H1 (cell line): ENCODE data around the gene SGCD. TPM values are rescaled to one million over a fixed set of nuclear protein-coding genes. Genes with fewer than 3 reads are reported as not detected.

Source experiments
- CTCF ChIA-PET: fragments of 300-600 bp; sonication (Branson Sonifier 250); formaldehyde crosslinking; loops from one replicate; lab custom pipeline; 2021; ENCODE audit not compliant: partially characterized antibody; lab: Charles Lee
- POLR2A ChIA-PET: fragments of 300-600 bp; sonication (Branson Sonifier 250); formaldehyde crosslinking; loops from one replicate; lab custom pipeline; 2021; ENCODE audit warnings: inconsistent platforms; ENCODE audit not compliant: partially characterized antibody; lab: Charles Lee
- DNase-seq, 2 experiments: peaks; one replicate each; pipeline versions ENCODE4 v3.0.0 to v3.0.0-alpha.2; 2010 to 2022; ENCODE audit warnings: low spot score in 2 of 2, low read depth in 1 of 2, mixed read lengths in 1 of 2
- FAIRE-seq: peaks from 2 replicates; lab custom pipeline; 2011; peaks lifted over from hg19 to GRCh38; lab: Jason Lieb, UNC
- H2AFZ ChIP-seq: 2 replicates; pipeline ENCODE4 v1.8.1; 2012; ENCODE audit warnings: low read length, inconsistent platforms
- H2AK5ac ChIP-seq: 2 replicates; pipeline ENCODE4 v1.6.1; 2013; ENCODE audit warnings: low read depth, low read length
- H2BK120ac ChIP-seq: replicated peaks from 2 replicates; pipeline ENCODE3; 2013; ENCODE audit warnings: low read depth, low read length, inconsistent platforms
- H2BK12ac ChIP-seq: 2 replicates; pipeline ENCODE4 v1.6.1; 2013; ENCODE audit warnings: low read depth, low read length
- H2BK15ac ChIP-seq: 2 replicates; pipeline ENCODE4 v1.6.1; 2013; ENCODE audit warnings: low read length
- H2BK20ac ChIP-seq: 2 replicates; pipeline ENCODE4 v1.6.1; 2013; ENCODE audit warnings: low read length
- H2BK5ac ChIP-seq: 2 replicates; pipeline ENCODE4 v1.6.1; 2013; ENCODE audit warnings: low read depth, low read length
- H3K14ac ChIP-seq: 2 replicates; pipeline ENCODE4 v1.6.1; 2013; ENCODE audit warnings: inconsistent platforms; ENCODE audit not compliant: insufficient read length
- H3K18ac ChIP-seq: 2 replicates; pipeline ENCODE4 v1.6.1; 2013; ENCODE audit warnings: low read length; ENCODE audit errors: extremely low read depth
- H3K23ac ChIP-seq: 2 replicates; pipeline ENCODE4 v1.6.1; 2013; ENCODE audit warnings: inconsistent platforms; ENCODE audit not compliant: insufficient read length
- H3K23me2 ChIP-seq: 2 replicates; pipeline ENCODE4 v1.6.1; 2013; ENCODE audit warnings: low read depth, low read length
- H3K27ac ChIP-seq: 2 replicates; pipeline ENCODE4 v1.6.1; 2011; ENCODE audit warnings: low read depth, low read length, inconsistent platforms
- H3K27me3 ChIP-seq, 4 experiments: replicated peaks in 1 of 4; 1 replicate in 1 of 4; 2 replicates in 3 of 4; pipeline versions ENCODE4 v1.6.1 to v1.8.1; 2011 to 2013; ENCODE audit warnings: low read length in 3 of 4, mild to moderate bottlenecking in 3 of 4, inconsistent platforms in 2 of 4, mixed read lengths in 2 of 4, moderate library complexity in 1 of 4; ENCODE audit not compliant: control insufficient read depth in 3 of 4, insufficient read depth in 3 of 4; ENCODE audit errors: extremely low read depth in 1 of 4
- H3K36me3 ChIP-seq, 4 experiments: 2 replicates each; pipeline versions ENCODE4 v1.6.1 to v1.8.1; 2011 to 2013; ENCODE audit warnings: mild to moderate bottlenecking in 4 of 4, low read length in 3 of 4, moderate library complexity in 2 of 4, control low read depth in 1 of 4, inconsistent platforms in 1 of 4; ENCODE audit not compliant: insufficient read depth in 4 of 4, control insufficient read depth in 2 of 4
- H3K4ac ChIP-seq: replicated peaks from 2 replicates; pipeline ENCODE3; 2013; ENCODE audit warnings: low read length, low read depth, mixed read lengths, inconsistent platforms; ENCODE audit not compliant: insufficient read length
- H3K4me1 ChIP-seq, 4 experiments: replicated peaks in 1 of 4; 1 replicate in 1 of 4; 2 replicates in 3 of 4; pipeline versions ENCODE4 v1.6.1 to v1.8.1; 2011 to 2013; ENCODE audit warnings: low read length in 3 of 4, inconsistent platforms in 2 of 4, mixed read lengths in 1 of 4; ENCODE audit not compliant: insufficient read depth in 4 of 4, control insufficient read depth in 3 of 4
- H3K4me2 ChIP-seq, 2 experiments: 2 replicates each; pipeline versions ENCODE4 v1.6.1 to v1.8.1; 2011 to 2013; ENCODE audit warnings: low read depth in 2 of 2, low read length in 2 of 2, control low read depth in 1 of 2, inconsistent platforms in 1 of 2, mild to moderate bottlenecking in 1 of 2; ENCODE audit not compliant: insufficient read depth in 1 of 2
- H3K4me3 ChIP-seq, 4 experiments: fragments of 200-600, 300-600 bp in 1 of 4; sonication (generic), shearing (Covaris generic), sonication (Bioruptor Twin) in 1 of 4; 2 replicates each; pipeline versions ENCODE4 v1.5.1 to v1.8.1; 2011 to 2016; ENCODE audit warnings: low read length in 4 of 4, low read depth in 3 of 4, control low read depth in 2 of 4, inconsistent platforms in 2 of 4, mild to moderate bottlenecking in 2 of 4, mixed read lengths in 1 of 4, moderate library complexity in 1 of 4; ENCODE audit not compliant: insufficient read depth in 2 of 4; ENCODE audit errors: extremely low read depth in 1 of 4
- H3K56ac ChIP-seq: replicated peaks from 2 replicates; pipeline ENCODE3; 2013; ENCODE audit warnings: low read depth, mild to moderate bottlenecking, mixed read lengths, low read length, inconsistent platforms; ENCODE audit not compliant: insufficient read length
- H3K79me1 ChIP-seq: 2 replicates; pipeline ENCODE4 v1.6.1; 2013; ENCODE audit warnings: low read depth, low read length, control low read depth
- H3K79me2 ChIP-seq, 2 experiments: 2 replicates each; pipeline versions ENCODE4 v1.6.1 to v1.8.1; 2012 to 2013; ENCODE audit warnings: low read length in 2 of 2, mild to moderate bottlenecking in 2 of 2, inconsistent platforms in 1 of 2; ENCODE audit not compliant: insufficient read depth in 2 of 2, control insufficient read depth in 1 of 2
- H3K9ac ChIP-seq, 4 experiments: replicated peaks in 1 of 4; 1 replicate in 1 of 4; 2 replicates in 3 of 4; pipeline versions ENCODE4 v1.6.1 to v1.8.1; 2011 to 2013; ENCODE audit warnings: low read depth in 3 of 4, low read length in 3 of 4, control low read depth in 2 of 4, mild to moderate bottlenecking in 2 of 4, moderate library complexity in 2 of 4, inconsistent platforms in 1 of 4; ENCODE audit errors: extremely low read depth in 1 of 4
- H3K9me3 ChIP-seq, 2 experiments: 2 replicates each; pipeline versions ENCODE4 v1.6.1 to v1.8.1; 2012 to 2013; ENCODE audit warnings: mild to moderate bottlenecking in 2 of 2, moderate library complexity in 2 of 2, control low read depth in 1 of 2, inconsistent platforms in 1 of 2, low read depth in 1 of 2, low read length in 1 of 2, mixed read lengths in 1 of 2; ENCODE audit not compliant: insufficient read depth in 2 of 2
- H4K20me1 ChIP-seq, 2 experiments: replicated peaks in 1 of 2; 2 replicates each; pipeline versions ENCODE3 to v1.8.1; 2011 to 2013; ENCODE audit warnings: inconsistent platforms in 2 of 2, low read length in 2 of 2, mild to moderate bottlenecking in 1 of 2; ENCODE audit not compliant: insufficient read depth in 2 of 2, control insufficient read depth in 1 of 2
- H4K5ac ChIP-seq: 2 replicates; pipeline ENCODE4 v1.6.1; 2013; ENCODE audit warnings: low read length, low read depth, mixed read lengths, inconsistent platforms; ENCODE audit not compliant: insufficient read length
- H4K8ac ChIP-seq: 2 replicates; pipeline ENCODE4 v1.8.0; 2013; ENCODE audit warnings: mild to moderate bottlenecking, moderate library complexity, low read length, inconsistent platforms; ENCODE audit not compliant: insufficient read depth; ENCODE audit errors: extremely low read depth
- H4K91ac ChIP-seq: replicated peaks from 2 replicates; pipeline ENCODE3; 2013; ENCODE audit warnings: low read length, mixed read lengths, inconsistent platforms; ENCODE audit not compliant: insufficient read length
- BACH1 ChIP-seq: IDR thresholded peaks from 2 replicates; pipeline ENCODE4 v1.6.1; 2012; ENCODE audit warnings: low read length, improper control_type of control experiment
- BRCA1 ChIP-seq: IDR thresholded peaks from 2 replicates; pipeline ENCODE4 v1.6.1; 2012; ENCODE audit warnings: low read depth, low read length, improper control_type of control experiment
- CBX8 ChIP-seq: fragments of 300-800, 300-1000 bp; sonication (generic); IDR thresholded peaks from 2 replicates; pipeline ENCODE4 v1.7.1; 2016; ENCODE audit warnings: low read depth, low read length, borderline replicate concordance
- CREB1 ChIP-seq: IDR thresholded peaks from 2 replicates; pipeline ENCODE4 v1.6.1; 2012; ENCODE audit warnings: inconsistent platforms
- E2F6 ChIP-seq: IDR thresholded peaks from 2 replicates; pipeline ENCODE4 v1.6.1; 2012; ENCODE audit warnings: inconsistent platforms
- HDAC2 ChIP-seq, 2 experiments: fragments of 300-600 bp in 1 of 2; sonication (generic) in 1 of 2; IDR thresholded peaks; 2 replicates each; pipeline ENCODE4 v1.6.1; 2011 to 2012; ENCODE audit warnings: low read depth in 2 of 2, low read length in 2 of 2, mild to moderate bottlenecking in 2 of 2, moderate library complexity in 2 of 2, borderline replicate concordance in 1 of 2, inconsistent platforms in 1 of 2
- KDM1A ChIP-seq: fragments of 200-600, 300-600 bp; sonication (generic); IDR thresholded peaks from 2 replicates; pipeline ENCODE4 v1.7.1; 2016; ENCODE audit warnings: mild to moderate bottlenecking, low read length, borderline replicate concordance
- MAX ChIP-seq: IDR thresholded peaks from 2 replicates; pipeline ENCODE4 v1.6.1; 2012; ENCODE audit warnings: inconsistent platforms
- NRF1 ChIP-seq: IDR thresholded peaks from 2 replicates; pipeline ENCODE4 v1.6.1; 2011; ENCODE audit warnings: mild to moderate bottlenecking, low read depth, low read length, improper control_type of control experiment
- PHF8 ChIP-seq: fragments of 200-600 bp; sonication (generic); conservative IDR thresholded peaks from 2 replicates; pipeline ENCODE4 v1.7.1; 2012; ENCODE audit warnings: low read depth, mild to moderate bottlenecking, inconsistent platforms, low read length, moderate library complexity
- RAD21 ChIP-seq, 2 experiments: IDR thresholded peaks in 1 of 2; conservative IDR thresholded peaks in 1 of 2; 2 replicates each; pipeline ENCODE4 v1.6.1; 2011; ENCODE audit warnings: low read depth in 2 of 2, low read length in 2 of 2, improper control_type of control experiment in 1 of 2, inconsistent platforms in 1 of 2, mild to moderate bottlenecking in 1 of 2, moderate library complexity in 1 of 2
- SRF ChIP-seq: IDR thresholded peaks from 2 replicates; pipeline ENCODE4 v1.6.1; 2011; ENCODE audit warnings: mild to moderate bottlenecking, low read depth, low read length, moderate library complexity
- TAF1 ChIP-seq: IDR thresholded peaks from 2 replicates; pipeline ENCODE4 v1.6.1; 2011; ENCODE audit warnings: mild to moderate bottlenecking, low read depth, low read length
- TAF7 ChIP-seq: optimal IDR thresholded peaks from 2 replicates; pipeline ENCODE3; 2011; ENCODE audit warnings: low read depth, mild to moderate bottlenecking, inconsistent platforms, low read length, moderate library complexity, borderline replicate concordance
- WGBS, 2 experiments: shearing (Covaris generic) in 1 of 2; methylation state at CpG; one replicate each; pipeline versions ENCODE4 v1.1.6 to v1.1.7; 2013 to 2015; ENCODE audit warnings: low lambda C conversion rate in 2 of 2, mixed read lengths in 2 of 2, inconsistent platforms in 1 of 2, low coverage in 1 of 2, missing lambda C conversion rate in 1 of 2; ENCODE audit not compliant: insufficient replicate concordance in 2 of 2, insufficient coverage in 1 of 2, insufficient read length in 1 of 2; ENCODE audit errors: extremely low coverage in 1 of 2, missing lambda C conversion rate in 1 of 2; 5-methylcytosine and 5-hydroxymethylcytosine counted together
- polyA plus RNA-seq, 7 experiments: library from polyadenylated mRNA; depleted of rRNA in 3 of 7; stranded (reverse) in 5 of 7; unstranded in 2 of 7; fragments of >200 nt in 5 of 7; fragments of 200-250 nt in 2 of 7; gene quantifications; 1 replicate in 5 of 7; 2 replicates in 1 of 7; 4 replicates in 1 of 7; pipeline versions ENCODE4 v1.2.1 to v1.2.3, GENCODE V29; 2011 to 2013; ENCODE audit warnings: missing spikeins in 2 of 7, mixed read lengths in 2 of 7
- total RNA-seq: library from RNA; stranded (reverse); fragmentation: NEBNext Ultra II Directional; extraction: Animal tissue kit (Norgen Biotek cat#: 25700); gene quantifications from 2 replicates; pipeline ENCODE4 v1.2.1, GENCODE V29; 2021

Gene SGCD
- total and polyA plus RNA-seq, 2 of the 8 experiments (the other 6 are each of a cell fraction or from before 2014, with no cell fraction given), result 0.04 to 0.08 TPM

- H3K27me3 ChIP-seq, result no peaks in the 10 kb centered on the region
- WGBS, 2 experiments, result 90% methylated on average over 4 of the region's 4 CpGs; no CpG with 5 or more reads in 1 of the 2 experiments
- H3K79me1 ChIP-seq, result no peaks in the 10 kb centered on the region
- H3K4ac ChIP-seq, result no peak overlapping the region
- H3K23me2 ChIP-seq, result no peaks in the 10 kb centered on the region
- no peak overlapping the region for H3K14ac ChIP-seq
- CTCF ChIA-PET, result interaction anchor here (0.7 kb wide), 1 partner anchor 32 kb away, joined by 3 read pairs; no protein-coding TSS in a partner anchor
- no peak overlapping the region for H2BK5ac ChIP-seq
- H2BK120ac ChIP-seq, result no peak overlapping the region
- no peak overlapping the region for H2BK12ac ChIP-seq
- no peak overlapping the region for H3K9ac ChIP-seq
- H3K27ac ChIP-seq, result no peak overlapping the region
- no peaks in the 10 kb centered on the region for H3K36me3 ChIP-seq
- H2BK20ac ChIP-seq, result no peak overlapping the region
- no peak overlapping the region for H3K56ac ChIP-seq
- H3K4me3 ChIP-seq, result no peak overlapping the region
- no peak overlapping the region for H2AK5ac ChIP-seq
- TF ChIP-seq E2F6 (no peak), TAF7 (no peak), PHF8 (no peak), MAX (no peak), BRCA1 (no peak), RAD21 (IDR thresholded peaks at IDR 0.05 in 1 of 2, conservative IDR thresholded peaks at IDR 0.05 in 1 of 2; ENCODE audit: low read depth in 2 of 2, low read length in 2 of 2) (no peak), BACH1 (no peak), SRF (no peak), TAF1 (no peak), CREB1 (no peak), HDAC2 (IDR thresholded peaks at IDR 0.05; ENCODE audit: borderline replicate concordance in 1 of 2, low read depth in 2 of 2, low read length in 2 of 2) (no peak), KDM1A (no peak), CBX8 (no peak), NRF1 (no peak)
- H3K4me2 ChIP-seq, result no peak overlapping the region
- H4K5ac ChIP-seq, result no peak overlapping the region
- H3K4me1 ChIP-seq, result no peaks in the 10 kb centered on the region
- H2BK15ac ChIP-seq, result no peak overlapping the region
- no peaks in the 10 kb centered on the region for H3K79me2 ChIP-seq
- no peak overlapping the region for H2AFZ ChIP-seq
- POLR2A ChIA-PET, result no interaction called here
- H4K20me1 ChIP-seq, result no peaks in the 10 kb centered on the region
- no peaks in the 10 kb centered on the region for H3K9me3 ChIP-seq
- FAIRE-seq (no peak), DNase-seq (no peak)
- H4K91ac ChIP-seq, result no peak overlapping the region
- H3K23ac ChIP-seq, result no peak overlapping the region
- no peak overlapping the region for H4K8ac ChIP-seq
- H3K18ac ChIP-seq, result no peak overlapping the region
Observed at GRCh38 chr5:156589946-156590216, 262.9 kb downstream of the SGCD start.
